Stimulated activated CD4-positive, alpha-beta T cell treated with anti-CD3 and anti-CD28 coated beads, Interleukin-15, amount 100 ng/mL, for 48 hours (primary cell): ENCODE data around the gene PATZ1.

ENCODE experiments used
- DNase-seq, 2 donors: peaks; one replicate each; pipeline ENCODE4 v3.0.0-alpha.2; 2020; ENCODE audit warnings: low read depth in 2 of 2

PATZ1 gene

GRCh38 chr22:31313366-31314147 lies 32.6 kb downstream of the PATZ1 start:
- peak in 1 of 2 donors; percentile 57 for DNase-seq

GRCh38 chr22:31308181-31308580 lies 38.0 kb downstream of the PATZ1 start:
- DNase-seq: no peak

GRCh38 chr22:31305194-31305593 lies 41.0 kb downstream of the PATZ1 start:
- no peak for DNase-seq

DNA sequence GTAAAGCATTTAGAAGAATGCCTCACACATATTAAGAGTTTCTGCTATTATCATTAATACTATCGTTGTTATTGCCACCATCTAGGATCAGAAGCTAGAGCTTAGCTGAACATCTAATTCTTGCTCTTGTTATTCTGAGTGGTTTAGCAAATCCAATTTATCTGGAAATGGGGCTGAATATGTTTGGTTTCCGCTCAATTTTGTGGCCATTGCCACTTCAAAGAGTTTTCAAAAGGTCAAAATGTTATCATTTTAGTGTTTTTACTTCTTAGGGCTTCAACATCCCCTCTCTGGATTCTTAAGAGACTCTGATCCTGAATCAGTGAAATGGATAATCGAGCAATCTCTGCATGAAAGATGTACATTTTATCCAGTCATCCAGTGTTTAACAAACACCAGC lies 43.6 kb downstream of the PATZ1 start:
- no peak for DNase-seq

DNA sequence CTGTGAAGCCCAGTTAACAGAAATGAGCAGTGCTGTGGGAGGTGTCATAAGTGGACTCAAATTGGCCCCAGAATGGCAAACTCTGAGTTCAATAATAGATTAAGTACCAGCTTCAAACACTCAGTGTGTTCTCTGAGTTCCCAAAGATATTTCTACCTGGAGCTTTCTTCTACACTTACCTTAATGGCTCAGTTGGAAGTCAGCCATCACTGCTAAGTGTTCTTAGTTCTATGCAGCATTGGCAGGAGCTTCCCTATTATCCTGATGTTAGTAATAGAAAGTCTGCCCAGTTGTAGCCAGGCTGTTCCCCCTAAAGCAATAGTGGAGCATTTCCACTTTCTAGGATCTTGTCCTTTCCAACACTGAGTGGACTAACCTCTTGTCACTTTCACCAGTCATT lies 44.1 kb downstream of the PATZ1 start:
- DNase-seq: no peak

DNA sequence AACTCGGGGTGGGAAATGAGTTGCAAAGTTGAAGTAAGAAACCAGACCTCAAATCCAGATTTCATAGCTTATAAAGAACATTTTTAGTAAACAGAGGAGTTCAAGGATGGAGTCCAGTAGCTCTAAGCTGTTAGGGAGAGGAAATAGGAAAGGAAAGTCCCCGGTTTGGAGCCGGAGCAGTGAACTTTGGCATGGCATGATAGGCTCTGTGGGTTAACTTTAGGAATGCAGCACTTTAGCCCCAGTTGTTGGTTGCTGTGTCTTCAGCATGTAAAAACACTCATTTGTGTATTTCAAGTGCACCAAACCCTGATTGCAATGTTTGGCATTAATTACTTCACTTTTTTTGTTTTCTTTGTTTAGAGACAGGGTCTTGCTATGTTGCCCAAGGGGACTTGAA lies 45.2 kb downstream of the PATZ1 start:
- DNase-seq: no peak

DNA sequence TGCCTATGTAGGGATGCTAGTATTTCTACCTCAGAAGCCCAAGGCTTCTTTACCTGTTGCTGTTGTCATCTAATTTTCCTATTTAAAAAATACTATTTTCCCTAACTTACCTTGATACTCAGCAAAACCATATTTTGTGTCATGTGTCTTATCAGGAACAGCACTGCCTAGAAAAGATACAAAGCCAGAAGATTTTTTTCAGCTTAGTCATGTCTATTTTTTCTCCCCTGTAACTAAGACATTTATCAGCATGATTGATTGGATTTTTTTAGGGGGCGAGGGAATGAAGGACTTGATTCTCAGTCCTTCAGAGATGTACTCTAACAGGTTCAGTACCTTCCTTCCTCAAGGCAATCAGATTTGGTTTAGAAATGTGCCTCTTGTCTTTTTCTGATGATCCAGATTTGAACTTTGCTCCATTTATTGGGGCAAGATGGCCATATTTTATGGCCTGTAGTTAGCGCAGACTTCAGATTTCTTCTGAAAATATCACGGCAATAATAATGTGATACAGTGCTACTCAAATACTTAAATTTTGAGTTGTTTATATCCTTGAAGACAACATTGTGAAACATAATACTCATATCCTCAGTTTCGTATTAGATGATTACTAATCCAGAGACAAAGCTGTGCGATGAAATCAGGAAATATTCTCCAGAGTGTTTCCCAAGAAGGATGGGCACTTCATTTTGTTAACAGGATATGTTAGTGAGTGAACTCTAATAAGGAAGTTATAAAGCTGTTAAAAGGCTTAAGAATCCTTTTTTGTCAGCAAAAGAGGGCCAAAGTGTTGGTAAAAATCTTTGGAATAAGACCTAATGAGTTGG lies 50.1 kb downstream of the PATZ1 start:
- DNase-seq: no peak

DNA sequence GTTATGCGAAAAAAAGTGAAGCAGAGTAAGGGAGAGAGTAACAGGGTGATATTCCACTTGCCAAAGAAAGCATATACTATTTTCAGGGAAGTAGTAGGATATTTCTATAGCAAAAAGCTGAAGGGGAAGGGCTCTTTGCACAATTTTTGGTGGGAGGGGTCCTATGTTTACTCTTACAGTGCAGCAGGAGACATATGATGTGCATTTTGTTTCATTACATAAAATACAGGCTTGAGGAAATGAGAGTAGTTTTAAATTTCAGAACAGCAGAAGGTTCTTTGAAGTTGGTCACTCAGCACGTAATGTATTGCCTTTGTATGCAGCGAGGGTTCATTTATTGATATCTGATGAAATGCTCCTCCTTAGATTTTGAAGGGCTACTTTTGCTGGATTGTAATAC lies 50.8 kb downstream of the PATZ1 start:
- no peak for DNase-seq

- DNase-seq: peak; percentile 71 to 76
These were observed 53.7 kb downstream of the PATZ1 start, which contains the start of gene PIK3IP1 for GRCh38 chr22:31292236-31292989. Gene PIK3IP1 (minus strand): TSS chr22:31292488. CDS start chr22:31292344, 144 bp downstream.

GRCh38 chr22:31291481-31292235 lies 54.5 kb downstream of the PATZ1 start:
- no peak for DNase-seq

- DNase-seq: peak; percentile 83 to 92
These were observed 55.4 kb downstream of the PATZ1 start for GRCh38 chr22:31290494-31291471.

- no peak for DNase-seq
These were observed 56.8 kb downstream of the PATZ1 start for GRCh38 chr22:31289344-31289743.

DNA sequence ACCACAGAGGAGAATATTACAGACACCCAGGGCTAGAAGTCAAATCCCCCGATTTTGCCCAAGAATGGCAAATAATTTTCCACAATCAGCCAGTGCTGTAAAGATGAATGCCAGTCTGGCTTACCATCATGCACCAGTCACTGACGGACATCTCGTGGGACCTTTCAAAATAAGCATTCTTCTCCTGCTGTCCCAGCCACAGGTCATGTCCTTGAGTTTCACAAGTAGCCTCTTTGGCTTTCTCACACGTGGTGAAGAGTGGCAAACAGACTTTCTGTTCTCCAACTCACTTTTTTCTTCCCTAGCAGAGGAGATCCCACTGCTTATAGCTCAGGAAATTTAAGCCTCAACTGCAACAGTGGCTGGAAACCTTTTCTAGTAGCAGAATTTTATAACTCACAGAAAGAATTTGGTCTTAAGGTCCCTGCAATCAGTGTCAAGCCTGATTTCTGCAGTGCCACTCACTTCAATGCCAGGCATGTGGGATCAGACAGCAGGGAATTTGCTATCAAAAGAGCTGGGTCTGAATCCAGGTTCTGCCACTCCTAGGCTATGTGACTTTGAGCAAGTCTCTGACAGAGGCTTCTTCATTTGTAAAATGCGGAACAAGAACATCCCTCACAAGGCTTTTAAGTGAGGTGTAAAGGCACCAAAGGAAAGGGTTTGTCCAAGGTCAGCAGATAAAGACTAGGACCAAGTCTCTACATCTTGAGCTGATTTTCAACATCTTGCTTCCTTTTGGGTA lies 57.5 kb downstream of the PATZ1 start:
- no peak for DNase-seq

DNA sequence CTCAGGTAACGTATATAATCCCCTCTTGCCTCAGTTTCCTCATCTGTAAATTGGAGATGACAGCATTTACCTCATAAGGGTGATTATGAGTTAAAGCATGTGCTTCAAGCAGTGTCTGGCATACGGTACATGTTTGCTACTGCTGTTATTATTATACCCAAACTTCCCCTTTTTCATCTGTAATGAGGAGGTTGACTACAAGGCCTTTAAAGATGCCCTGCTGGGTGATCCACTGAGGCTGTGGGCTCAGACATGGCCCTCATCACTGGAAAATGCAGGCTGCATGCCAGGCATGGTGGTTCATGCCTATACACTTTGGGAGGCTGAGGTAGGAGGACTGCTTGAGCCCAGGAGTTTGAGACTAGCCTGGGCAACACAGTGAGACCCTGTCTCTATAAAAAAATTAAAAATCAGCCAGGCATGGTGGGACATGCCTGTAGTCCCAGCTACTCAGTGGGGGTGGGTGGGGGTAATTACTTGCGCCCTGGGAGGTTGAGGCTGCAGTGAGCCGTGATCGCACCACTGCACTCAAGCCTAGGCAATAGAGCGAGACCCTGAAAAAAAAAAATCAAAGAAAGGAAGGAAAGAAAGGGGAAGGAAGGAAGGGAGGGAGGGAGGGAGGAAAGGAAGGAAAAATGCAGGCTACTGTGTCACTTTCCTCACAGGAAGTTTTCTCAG lies 58.2 kb downstream of the PATZ1 start:
- no peak for DNase-seq

GRCh38 chr22:31286360-31287255 lies 59.5 kb downstream of the PATZ1 start:
- peak; percentile 45 to 46 for DNase-seq

DNA sequence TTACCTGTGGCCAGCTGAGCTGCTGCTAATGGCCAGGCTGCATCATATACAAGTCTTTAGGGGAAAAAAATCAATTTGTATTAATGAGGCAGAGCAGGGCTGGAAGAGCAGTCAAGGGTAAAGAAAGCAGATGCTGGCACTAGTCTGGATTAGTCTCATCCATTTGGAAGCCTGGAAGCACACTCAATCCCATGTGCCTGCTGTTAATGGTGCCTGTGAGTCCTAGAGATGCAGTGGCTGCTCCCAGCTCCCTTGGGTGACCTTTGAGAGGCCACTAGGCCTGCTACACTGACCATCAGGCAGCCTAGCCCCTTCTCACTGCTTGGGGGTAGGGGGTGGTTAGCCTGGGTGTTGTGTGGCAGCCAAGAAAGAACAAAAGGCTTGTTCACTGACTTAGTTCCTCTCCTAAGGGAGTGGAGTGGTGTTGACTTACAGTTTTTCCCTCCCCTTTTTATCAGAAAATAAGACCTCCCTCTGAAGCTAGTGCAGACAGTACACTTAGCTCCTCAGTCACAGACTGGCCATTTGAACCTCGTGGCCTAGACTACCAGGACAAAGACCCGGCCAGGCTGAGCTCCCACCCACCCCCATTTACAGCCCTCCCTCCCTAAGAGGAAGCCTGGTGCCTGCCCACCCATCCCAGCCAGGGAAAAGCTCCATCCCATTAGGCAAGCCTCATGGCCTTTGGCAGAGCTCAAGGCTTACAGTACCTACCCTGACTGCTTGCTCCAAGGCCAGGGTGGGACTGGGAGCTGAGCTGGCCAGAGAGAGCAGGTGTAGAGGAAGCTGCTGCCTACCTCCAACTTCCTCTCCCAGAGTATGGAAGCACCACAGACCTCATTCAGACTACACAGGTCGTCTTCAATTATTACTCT lies 61.6 kb downstream of the PATZ1 start:
- DNase-seq: no peak
